GM23338 (cell line): Measurements from ENCODE around the gene SCAMP1. TPM values are rescaled to one million over a fixed set of nuclear protein-coding genes. Genes with fewer than 3 reads are reported as not detected.

ENCODE experiments used
- ATAC-seq: fragments of 200-7000 bp; cut with Tn5 transposase; 3 replicates; pipeline ENCODE4 v1.9.1; 2020
- DNase-seq: peaks from one replicate; pipeline ENCODE4 v3.0.0-alpha.2; 2015; ENCODE audit warnings: low spot score
- H2AFZ ChIP-seq: fragments of 200-600 bp; sonication (generic); 2 replicates; pipeline ENCODE4 v1.8.0; 2016; ENCODE audit warnings: antibody characterized with exemption, mild to moderate bottlenecking, moderate library complexity
- H3F3A ChIP-seq: fragments of 200-600 bp; sonication (generic); replicated peaks from 2 replicates; pipeline ENCODE4 v1.8.0; 2017; ENCODE audit warnings: antibody characterized with exemption, mixed run types, low read depth
- H3K27ac ChIP-seq: fragments of 200-600 bp; sonication (generic); 2 replicates; pipeline ENCODE4 v1.6.1; 2016; ENCODE audit warnings: low read depth
- H3K27me3 ChIP-seq: fragments of 200-600 bp; sonication (generic); 2 replicates; pipeline ENCODE4 v1.8.0; 2016; ENCODE audit warnings: mild to moderate bottlenecking, mixed run types, moderate library complexity; ENCODE audit not compliant: insufficient read depth
- H3K36me3 ChIP-seq: fragments of 200-600 bp; sonication (generic); 2 replicates; pipeline ENCODE4 v1.8.0; 2016; ENCODE audit warnings: mild to moderate bottlenecking; ENCODE audit not compliant: insufficient read depth
- H3K4me1 ChIP-seq: fragments of 200-600 bp; sonication (generic); 2 replicates; pipeline ENCODE4 v1.8.0; 2016; ENCODE audit warnings: mild to moderate bottlenecking, moderate library complexity; ENCODE audit not compliant: insufficient read depth
- H3K4me2 ChIP-seq: fragments of 200-600 bp; sonication (generic); 2 replicates; pipeline ENCODE4 v1.7.1; 2017; ENCODE audit warnings: mixed run types
- H3K4me3 ChIP-seq: fragments of 200-600 bp; sonication (generic); 2 replicates; pipeline ENCODE4 v1.6.1; 2016; ENCODE audit warnings: mixed run types
- H3K79me2 ChIP-seq: fragments of 200-600 bp; sonication (generic); replicated peaks from 2 replicates; pipeline ENCODE4 v1.8.0; 2017; ENCODE audit warnings: mild to moderate bottlenecking; ENCODE audit not compliant: insufficient read depth
- H3K9me2 ChIP-seq: fragments of 200-600 bp; sonication (generic); 2 replicates; pipeline ENCODE4 v1.8.0; 2017; ENCODE audit not compliant: insufficient read depth
- H4K20me1 ChIP-seq: fragments of 200-600 bp; sonication (generic); replicated peaks from 2 replicates; pipeline ENCODE4 v1.8.0; 2017; ENCODE audit warnings: mild to moderate bottlenecking; ENCODE audit not compliant: insufficient read depth
- H3K27ac Mint-ChIP-seq: 2 replicates; pipeline ENCODE4 v1.8.0; 2020; ENCODE audit warnings: inconsistent platforms, mild to moderate bottlenecking, moderate library complexity, mixed read lengths
- H3K27me3 Mint-ChIP-seq: 3 replicates; pipeline ENCODE4 v1.8.0; 2022; ENCODE audit warnings: low read depth, mild to moderate bottlenecking, moderate library complexity, mixed read lengths, inconsistent platforms; ENCODE audit not compliant: insufficient read depth, poor library complexity
- H3K36me3 Mint-ChIP-seq: 3 replicates; pipeline ENCODE4 v1.8.0; 2021; ENCODE audit warnings: low read depth, mild to moderate bottlenecking, inconsistent platforms, moderate library complexity, mixed read lengths
- H3K4me1 Mint-ChIP-seq: 3 replicates; pipeline ENCODE4 v1.8.0; 2020; ENCODE audit warnings: mild to moderate bottlenecking, inconsistent platforms, mixed read lengths
- H3K4me3 Mint-ChIP-seq: 3 replicates; pipeline ENCODE4 v1.8.0; 2021; ENCODE audit warnings: moderate library complexity, mild to moderate bottlenecking, inconsistent platforms, mixed read lengths
- H3K9me3 Mint-ChIP-seq: 3 replicates; pipeline ENCODE4 v1.8.0; 2020; ENCODE audit warnings: moderate library complexity, mild to moderate bottlenecking, inconsistent platforms, mixed read lengths
- CREB1 ChIP-seq: fragments of 250-450 bp; sonication (Bioruptor Pico); IDR thresholded peaks from 2 replicates; pipeline ENCODE4 v1.5.0; 2020; ENCODE audit warnings: low read depth, mild to moderate bottlenecking, moderate library complexity
- ETS1 ChIP-seq: IDR thresholded peaks from 2 replicates; pipeline ENCODE4 v1.6.1; 2016; ENCODE audit warnings: antibody characterized with exemption
- EZH2 ChIP-seq: fragments of 200-600 bp; sonication (generic); IDR thresholded peaks from one replicate; pipeline ENCODE4 v1.8.0; 2017; ENCODE audit warnings: antibody characterized with exemption, mild to moderate bottlenecking, low read depth; ENCODE audit not compliant: unreplicated experiment
- EZH2phosphoT487 ChIP-seq: fragments of 200-600 bp; sonication (generic); IDR thresholded peaks from one replicate; pipeline ENCODE4 v1.8.1; 2018; ENCODE audit warnings: antibody characterized with exemption; ENCODE audit not compliant: unreplicated experiment
- JUNB ChIP-seq: IDR thresholded peaks from one replicate; pipeline ENCODE4 v1.6.1; 2016; ENCODE audit warnings: antibody characterized with exemption; ENCODE audit not compliant: unreplicated experiment
- NANOG ChIP-seq: IDR thresholded peaks from 2 replicates; pipeline ENCODE4 v1.6.1; 2016; ENCODE audit warnings: antibody characterized with exemption, borderline replicate concordance
- POLR2AphosphoS5 ChIP-seq: IDR thresholded peaks from 2 replicates; pipeline ENCODE4 v1.6.1; 2016; ENCODE audit warnings: antibody characterized with exemption, low read depth
- STAT1 ChIP-seq: IDR thresholded peaks from one replicate; pipeline ENCODE4 v1.6.1; 2016; ENCODE audit warnings: antibody characterized with exemption; ENCODE audit not compliant: unreplicated experiment
- ZNF114 ChIP-seq: fragments of 250-450 bp; sonication (Bioruptor Pico); IDR thresholded peaks from 2 replicates; pipeline ENCODE4 v1.5.0; 2020; ENCODE audit warnings: mild to moderate bottlenecking, moderate library complexity
- ZNF331 ChIP-seq: fragments of 250-450 bp; sonication (Bioruptor Pico); IDR thresholded peaks from 2 replicates; pipeline ENCODE4 v1.5.0; 2020; ENCODE audit warnings: low read depth, mild to moderate bottlenecking, moderate library complexity
- polyA plus RNA-seq: library from polyadenylated mRNA; unstranded; fragments of >200 nt; fragmentation: Nextera tagmentation; extraction: Ambion mirVana; gene quantifications from 2 replicates; pipeline ENCODE4 v1.2.1, GENCODE V29; 2016
- total RNA-seq: library from RNA; depleted of rRNA; stranded (reverse); fragments of >200 nt; shearing (Covaris generic); gene quantifications from 2 replicates; pipeline ENCODE4 v1.2.3, GENCODE V29; 2014
- TF ChIP-seq, protein P1 (sequence below): IDR thresholded peaks from one replicate; pipeline ENCODE4 v1.6.1; 2018; ENCODE audit warnings: antibody characterized with exemption; ENCODE audit not compliant: unreplicated experiment

The SCAMP1 gene
- total and polyA plus RNA-seq, 2 experiments from 2014 or later, result 26.8 to 53.9 TPM

DNA sequence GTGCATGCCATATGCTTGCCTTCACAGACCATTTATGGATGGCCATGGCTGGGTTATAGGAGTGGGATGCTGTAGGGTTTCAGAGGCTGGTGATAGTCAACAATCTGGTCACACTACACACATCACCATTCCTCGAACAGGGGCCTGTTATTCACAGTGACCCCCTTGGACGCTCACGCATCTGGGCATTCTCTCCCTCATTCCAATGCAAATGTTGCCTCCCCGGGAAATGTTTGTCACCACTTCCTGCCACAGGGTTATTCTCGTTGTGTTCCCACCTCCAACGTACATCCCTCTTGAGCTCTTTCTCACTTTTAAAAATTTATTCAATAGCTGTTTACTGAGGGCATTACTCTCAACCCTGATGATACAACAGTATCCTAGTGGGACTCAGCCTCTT, 135.4 kb downstream of the SCAMP1 start:
- Mint-ChIP-seq H3K27ac (peak overlapping the region; percentile 87), H3K9me3 (no peaks in the 10 kb centered on the region), H3K27me3 (peaks cover 10% of the 10 kb centered on the region), H3K4me3 (peak overlapping the region; percentile 50; the same call in 2 of the 3 replicates), H3K4me1 (peaks cover 65% of the 10 kb centered on the region), H3K36me3 (peaks cover 11% of the 10 kb centered on the region)
- Histone ChIP-seq H3K4me1 (peaks cover 38% of the 10 kb centered on the region), H3K4me2 (peak overlapping the region; percentile 67), H3F3A (no peaks in the 10 kb centered on the region), H3K79me2 (peaks cover 47% of the 10 kb centered on the region), H3K27ac (peak overlapping the region; percentile 91), H3K27me3 (no peaks in the 10 kb centered on the region), H3K4me3 (peak overlapping the region; percentile 18; the same call in 1 of the 2 replicates), H4K20me1 (peaks cover 4% of the 10 kb centered on the region), H3K36me3 (0 out of 2 replicates have a peak, but pooled peaks cover 2% of the 10 kb centered on the region), H3K9me2 (peaks cover 10% of the 10 kb centered on the region; the same call in 1 of the 2 replicates), H2AFZ (no peak overlapping the region)
- TF ChIP-seq NANOG, result peak; percentile 40; the same call in 1 of the 2 replicates
- TF ChIP-seq POLR2AphosphoS5, result peak; percentile 33; the same call in 1 of the 2 replicates
- TF ChIP-seq ZNF331 (CRISPR knock-in tag), result no peak
- peak; percentile 79 for TF ChIP-seq ETS1
- peak; percentile 75 for ATAC-seq
- peak; percentile 79 for DNase-seq

GRCh38 chr5:78496373-78496772, 136.0 kb downstream of the SCAMP1 start:
- Histone ChIP-seq H3K9me2 (peaks cover 10% of the 10 kb centered on the region; the same call in 1 of the 2 replicates), H3F3A (no peaks in the 10 kb centered on the region), H3K4me3 (peak overlapping the region; percentile 18; the same call in 1 of the 2 replicates), H3K27ac (peak overlapping the region; percentile 91), H3K4me2 (peak overlapping the region; percentile 67), H4K20me1 (peaks cover 6% of the 10 kb centered on the region), H3K79me2 (peaks cover 53% of the 10 kb centered on the region), H3K4me1 (peaks cover 38% of the 10 kb centered on the region), H2AFZ (no peak overlapping the region), H3K36me3 (0 out of 2 replicates have a peak, but pooled peaks cover 2% of the 10 kb centered on the region), H3K27me3 (no peaks in the 10 kb centered on the region)
- peak overlapping the region; percentile 87 for H3K27ac Mint-ChIP-seq
- H3K4me1 Mint-ChIP-seq, result peaks cover 60% of the 10 kb centered on the region
- DNase-seq (peak; percentile 14), ATAC-seq (peak; percentile 35)
- peak overlapping the region; percentile 50; the same call in 1 of the 3 replicates for H3K4me3 Mint-ChIP-seq
- H3K9me3 Mint-ChIP-seq, result no peaks in the 10 kb centered on the region
- H3K36me3 Mint-ChIP-seq, result peaks cover 7% of the 10 kb centered on the region
- peaks cover 7% of the 10 kb centered on the region for H3K27me3 Mint-ChIP-seq
- TF ChIP-seq CREB1 (CRISPR knock-in tag) (no peak), EZH2 (no peak), JUNB (no peak), NANOG (no peak), ZNF114 (no peak), STAT1 (no peak), ZNF331 (CRISPR knock-in tag) (no peak), EZH2phosphoT487 (no peak), ETS1 (no peak)
- TF ChIP-seq, protein P1, sequence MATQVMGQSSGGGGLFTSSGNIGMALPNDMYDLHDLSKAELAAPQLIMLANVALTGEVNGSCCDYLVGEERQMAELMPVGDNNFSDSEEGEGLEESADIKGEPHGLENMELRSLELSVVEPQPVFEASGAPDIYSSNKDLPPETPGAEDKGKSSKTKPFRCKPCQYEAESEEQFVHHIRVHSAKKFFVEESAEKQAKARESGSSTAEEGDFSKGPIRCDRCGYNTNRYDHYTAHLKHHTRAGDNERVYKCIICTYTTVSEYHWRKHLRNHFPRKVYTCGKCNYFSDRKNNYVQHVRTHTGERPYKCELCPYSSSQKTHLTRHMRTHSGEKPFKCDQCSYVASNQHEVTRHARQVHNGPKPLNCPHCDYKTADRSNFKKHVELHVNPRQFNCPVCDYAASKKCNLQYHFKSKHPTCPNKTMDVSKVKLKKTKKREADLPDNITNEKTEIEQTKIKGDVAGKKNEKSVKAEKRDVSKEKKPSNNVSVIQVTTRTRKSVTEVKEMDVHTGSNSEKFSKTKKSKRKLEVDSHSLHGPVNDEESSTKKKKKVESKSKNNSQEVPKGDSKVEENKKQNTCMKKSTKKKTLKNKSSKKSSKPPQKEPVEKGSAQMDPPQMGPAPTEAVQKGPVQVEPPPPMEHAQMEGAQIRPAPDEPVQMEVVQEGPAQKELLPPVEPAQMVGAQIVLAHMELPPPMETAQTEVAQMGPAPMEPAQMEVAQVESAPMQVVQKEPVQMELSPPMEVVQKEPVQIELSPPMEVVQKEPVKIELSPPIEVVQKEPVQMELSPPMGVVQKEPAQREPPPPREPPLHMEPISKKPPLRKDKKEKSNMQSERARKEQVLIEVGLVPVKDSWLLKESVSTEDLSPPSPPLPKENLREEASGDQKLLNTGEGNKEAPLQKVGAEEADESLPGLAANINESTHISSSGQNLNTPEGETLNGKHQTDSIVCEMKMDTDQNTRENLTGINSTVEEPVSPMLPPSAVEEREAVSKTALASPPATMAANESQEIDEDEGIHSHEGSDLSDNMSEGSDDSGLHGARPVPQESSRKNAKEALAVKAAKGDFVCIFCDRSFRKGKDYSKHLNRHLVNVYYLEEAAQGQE, result no peak
